IPS-18c (cell line): Measurements from ENCODE around the gene ACP5.

Experiments used
- H3K4me3 ChIP-seq: 2 replicates; pipeline ENCODE4 v1.7.0; 2013; ENCODE audit warnings: low read depth, mild to moderate bottlenecking, low read length, moderate library complexity; ENCODE audit not compliant: insufficient read depth
- H3K9me3 ChIP-seq: one replicate; pipeline ENCODE4 v1.6.1; 2013; ENCODE audit warnings: mild to moderate bottlenecking, low read length, moderate library complexity; ENCODE audit not compliant: control insufficient read depth, insufficient read depth

ACP5 gene

GRCh38 chr19:11556634-11557420 lies 20.6 kb downstream of the ACP5 start:
- Histone ChIP-seq H3K4me3 (no peak overlapping the region), H3K9me3 (no peaks in the 10 kb centered on the region)

- no peaks in the 10 kb centered on the region for H3K9me3 ChIP-seq
- H3K4me3 ChIP-seq, result no peak overlapping the region
These were observed 22.2 kb downstream of the ACP5 start for GRCh38 chr19:11555246-11555645.

- Histone ChIP-seq H3K4me3 (no peak overlapping the region), H3K9me3 (no peaks in the 10 kb centered on the region)
These were observed 23.3 kb downstream of the ACP5 start for GRCh38 chr19:11554160-11554559.

GRCh38 chr19:11552666-11553372 lies 24.6 kb downstream of the ACP5 start:
- Histone ChIP-seq H3K9me3 (no peaks in the 10 kb centered on the region), H3K4me3 (no peak overlapping the region)

- no peak overlapping the region for H3K4me3 ChIP-seq
These were observed 25.7 kb downstream of the ACP5 start for GRCh38 chr19:11551603-11552235.

GRCh38 chr19:11550265-11550664 lies 27.2 kb downstream of the ACP5 start:
- Histone ChIP-seq H3K9me3 (no peaks in the 10 kb centered on the region), H3K4me3 (no peak overlapping the region)

More at GRCh38 chr19:11551603-11552235, 25.7 kb downstream of the ACP5 start:
- no peaks in the 10 kb centered on the region for H3K9me3 ChIP-seq

- H3K9me3 ChIP-seq, result no peaks in the 10 kb centered on the region
- H3K4me3 ChIP-seq, result no peak overlapping the region
These were observed 28.0 kb downstream of the ACP5 start for GRCh38 chr19:11549386-11549953.

- no peak overlapping the region for H3K4me3 ChIP-seq
- no peaks in the 10 kb centered on the region for H3K9me3 ChIP-seq
These were observed 29.3 kb downstream of the ACP5 start for GRCh38 chr19:11547929-11548700.

GRCh38 chr19:11541238-11541637 lies 36.2 kb downstream of the ACP5 start:
- H3K4me3 ChIP-seq, result no peak overlapping the region
- H3K9me3 ChIP-seq, result no peaks in the 10 kb centered on the region

- H3K9me3 ChIP-seq, result no peaks in the 10 kb centered on the region
- no peak overlapping the region for H3K4me3 ChIP-seq
These were observed 36.8 kb downstream of the ACP5 start for GRCh38 chr19:11540645-11541044.

- H3K4me3 ChIP-seq, result peak overlapping the region; percentile 49
- H3K9me3 ChIP-seq, result no peaks in the 10 kb centered on the region
These were observed 37.7 kb downstream of the ACP5 start for GRCh38 chr19:11539495-11540365.

- peak within 1 kb of the TSS; percentile 49 for H3K4me3 ChIP-seq
- no peaks in the 10 kb centered on the region for H3K9me3 ChIP-seq
These were observed 39.0 kb downstream of the ACP5 start, which contains the start of gene CNN1 for GRCh38 chr19:11538232-11539036. Gene CNN1, plus strand, starts transcription at chr19:11538851. Its CDS starts 77 bp downstream, at chr19:11538928.

- Histone ChIP-seq H3K9me3 (no peaks in the 10 kb centered on the region), H3K4me3 (peak overlapping the region; percentile 29; the same call in 1 of the 2 replicates)
These were observed 41.5 kb downstream of the ACP5 start for GRCh38 chr19:11535792-11536595.

GRCh38 chr19:11534948-11535347 lies 42.5 kb downstream of the ACP5 start:
- Histone ChIP-seq H3K4me3 (no peak overlapping the region), H3K9me3 (no peaks in the 10 kb centered on the region)

- no peak overlapping the region for H3K4me3 ChIP-seq
- no peaks in the 10 kb centered on the region for H3K9me3 ChIP-seq
These were observed 42.9 kb downstream of the ACP5 start for GRCh38 chr19:11534538-11534937.
